ENCODE results near the gene RHOA. TPM values are rescaled to one million over a fixed set of nuclear protein-coding genes. Genes with fewer than 3 reads are reported as not detected.

RHOA gene
- total RNA-seq, 2 donors from 2014 or later = 216 to 252 TPM

GRCh38 chr3:49389297-49389696 lies 22.5 kb downstream of the RHOA start:
- no peaks in the 10 kb centered on the region for H3K27me3 ChIP-seq
- H3K9me3 ChIP-seq = no peaks in the 10 kb centered on the region
- no peak for TF ChIP-seq CTCF (IDR thresholded peaks at IDR 0.05)
- no peak for TF ChIP-seq POLR2A (IDR thresholded peaks at IDR 0.05)
- no peaks in the 10 kb centered on the region for H3K36me3 ChIP-seq (replicated peaks in 1 of 2; ENCODE audit: insufficient read depth in 1 of 2, low read depth in 2 of 2)
- 91 to 98% methylated on average over 6 of the region's 6 CpGs for WGBS, 2 donors
- intact Hi-C loops (cut with DNase I) = no loop called here
- no peak overlapping the region for H3K4me3 ChIP-seq
- no peak for DNase-seq
- peaks cover 5% of the 10 kb centered on the region for H3K4me1 ChIP-seq
- H3K27ac ChIP-seq = no peak overlapping the region
- ATAC-seq = no peak

GRCh38 chr3:49388289-49388820 lies 23.4 kb downstream of the RHOA start:
- no peaks in the 10 kb centered on the region for H3K9me3 ChIP-seq

GRCh38 chr3:49387721-49388120 lies 24.1 kb downstream of the RHOA start:
- intact Hi-C loops (cut with DNase I) = no loop called here
- Histone ChIP-seq H3K4me1 (peaks cover 9% of the 10 kb centered on the region), H3K9me3 (no peaks in the 10 kb centered on the region), H3K27me3 (no peaks in the 10 kb centered on the region), H3K4me3 (no peak overlapping the region), H3K36me3 (replicated peaks in 1 of 2; ENCODE audit: insufficient read depth in 1 of 2, low read depth in 2 of 2) (no peaks in the 10 kb centered on the region), H3K27ac (no peak overlapping the region)
- no peak for TF ChIP-seq POLR2A (IDR thresholded peaks at IDR 0.05)
- no peak for TF ChIP-seq CTCF (IDR thresholded peaks at IDR 0.05)
- no peak for DNase-seq
- 85 to 88% methylated on average over 2 of the region's 2 CpGs for WGBS, 2 donors
- no peak for ATAC-seq

More at GRCh38 chr3:49388289-49388820, 23.4 kb downstream of the RHOA start:
- DNase-seq (no peak), ATAC-seq (no peak)
- Histone ChIP-seq H3K27ac (no peak overlapping the region), H3K4me3 (no peak overlapping the region), H3K27me3 (no peaks in the 10 kb centered on the region), H3K4me1 (peaks cover 9% of the 10 kb centered on the region), H3K36me3 (replicated peaks in 1 of 2; ENCODE audit: insufficient read depth in 1 of 2, low read depth in 2 of 2) (no peaks in the 10 kb centered on the region)
- TF ChIP-seq CTCF (IDR thresholded peaks at IDR 0.05) (no peak), POLR2A (IDR thresholded peaks at IDR 0.05) (no peak)
- 84 to 100% methylated on average over 1 of the region's 1 CpG for WGBS, 2 donors
- intact Hi-C loops (cut with DNase I) = no loop called here

GRCh38 chr3:49386056-49386756 lies 25.6 kb downstream of the RHOA start:
- H3K36me3 ChIP-seq (replicated peaks in 1 of 2; ENCODE audit: insufficient read depth in 1 of 2, low read depth in 2 of 2) = no peaks in the 10 kb centered on the region
- H3K27me3 ChIP-seq = no peaks in the 10 kb centered on the region
- TF ChIP-seq POLR2A (IDR thresholded peaks at IDR 0.05) = no peak
- no peak for TF ChIP-seq CTCF (IDR thresholded peaks at IDR 0.05)
- no peaks in the 10 kb centered on the region for H3K9me3 ChIP-seq
- H3K4me3 ChIP-seq = no peak overlapping the region
- ATAC-seq = no peak
- DNase-seq = no peak
- intact Hi-C loops (cut with DNase I) = no loop called here
- peaks cover 9% of the 10 kb centered on the region for H3K4me1 ChIP-seq
- WGBS, 2 donors = 72 to 81% methylated on average over 11 of the region's 11 CpGs
- peak overlapping the region in 1 of 4 donors; percentile 13 for H3K27ac ChIP-seq

GRCh38 chr3:49385617-49386016 lies 26.2 kb downstream of the RHOA start:
- H3K27ac ChIP-seq = no peak overlapping the region
- no peaks in the 10 kb centered on the region for H3K9me3 ChIP-seq
- H3K4me1 ChIP-seq = peaks cover 9% of the 10 kb centered on the region
- no peak for ATAC-seq
- TF ChIP-seq POLR2A (IDR thresholded peaks at IDR 0.05) = no peak
- TF ChIP-seq CTCF (IDR thresholded peaks at IDR 0.05) = no peak
- H3K36me3 ChIP-seq (replicated peaks in 1 of 2; ENCODE audit: insufficient read depth in 1 of 2, low read depth in 2 of 2) = no peaks in the 10 kb centered on the region
- H3K27me3 ChIP-seq = no peaks in the 10 kb centered on the region
- 92 to 95% methylated on average over 1 of the region's 1 CpG for WGBS, 2 donors
- no peak overlapping the region for H3K4me3 ChIP-seq
- intact Hi-C loops (cut with DNase I) = no loop called here
- DNase-seq = no peak
